K562 (cell line): ENCODE measurements around the gene C2CD5. TPM values are rescaled to one million over a fixed set of nuclear protein-coding genes. Genes with fewer than 3 reads are reported as not detected.

Source experiments
- ADNP ChIP-seq: fragments of 200-800 bp; sonication (Bioruptor generic); IDR thresholded peaks from 2 replicates; pipeline ENCODE4 v1.6.1; 2016; ENCODE audit warnings: missing genetic modification characterization, missing compliant biosample characterization
- ARID1B ChIP-seq: fragments of 450-650 bp; IDR thresholded peaks from 2 replicates; pipeline ENCODE4 v1.6.1; 2016; ENCODE audit warnings: antibody characterized with exemption, mild to moderate bottlenecking, inconsistent platforms
- EGR1 ChIP-seq: fragments of 450-650 bp; conservative IDR thresholded peaks from 2 replicates; pipeline ENCODE4 v1.6.1; 2017; ENCODE audit warnings: mild to moderate bottlenecking
- HDGF ChIP-seq: fragments of 450-650 bp; IDR thresholded peaks from 2 replicates; pipeline ENCODE4 v1.6.1; 2016
- KDM1A ChIP-seq, 2 experiments: fragments of 450-650 bp; IDR thresholded peaks; 2 replicates each; pipeline ENCODE4 v1.6.1; 2016; ENCODE audit warnings: mild to moderate bottlenecking in 2 of 2
- LEF1 ChIP-seq: fragments of 450-650 bp; IDR thresholded peaks from 2 replicates; pipeline ENCODE4 v1.6.1; 2016; ENCODE audit warnings: mild to moderate bottlenecking
- MAX ChIP-seq: sonication (generic); formaldehyde crosslinking; IDR thresholded peaks from 2 replicates; pipeline ENCODE4 v1.9.0; 2022; ENCODE audit warnings: mild to moderate bottlenecking, missing genetic modification reagents
- PBX2 ChIP-seq, 2 experiments: IDR thresholded peaks in 1 of 2; conservative IDR thresholded peaks in 1 of 2; 2 replicates each; pipeline ENCODE4 v1.6.1; 2016; ENCODE audit warnings: low read depth in 2 of 2, mild to moderate bottlenecking in 1 of 2, missing compliant biosample characterization in 1 of 2, missing genetic modification characterization in 1 of 2, moderate library complexity in 1 of 2
- PYGO2 ChIP-seq: fragments of 450-650 bp; IDR thresholded peaks from 2 replicates; pipeline ENCODE4 v1.6.1; 2016; ENCODE audit warnings: mild to moderate bottlenecking, missing genetic modification characterization, moderate library complexity, missing compliant biosample characterization
- TCF7 ChIP-seq: sonication (generic); IDR thresholded peaks from 2 replicates; pipeline ENCODE4 v1.6.1; 2016; ENCODE audit warnings: antibody characterized with exemption, borderline replicate concordance
- ZKSCAN3 ChIP-seq: fragments of 250-450 bp; sonication (Bioruptor Pico); IDR thresholded peaks from 2 replicates; pipeline ENCODE4 v1.4.0; 2020
- ZNF609 ChIP-seq: sonication (generic); formaldehyde crosslinking; IDR thresholded peaks from 2 replicates; pipeline ENCODE4 v1.8.1; 2023; ENCODE audit warnings: missing genetic modification reagents, mild to moderate bottlenecking, borderline replicate concordance
- ZNF766 ChIP-seq: fragments of 200-800 bp; sonication (Bioruptor generic); conservative IDR thresholded peaks from 2 replicates; pipeline ENCODE4 v1.6.1; 2016; ENCODE audit warnings: missing genetic modification characterization, missing compliant biosample characterization
- polyA plus RNA-seq, 8 experiments: library from polyadenylated mRNA; depleted of rRNA in 4 of 8; stranded (reverse) in 5 of 8; unstranded in 3 of 8; fragments of >200 nt; fragmentation: Nextera tagmentation in 2 of 8; fragmentation: Illumina TruSeq in 1 of 8; extraction: Ambion mirVana in 2 of 8; extraction: Trizol in 1 of 8; gene quantifications; 2 replicates each; pipeline versions ENCODE4 v1.2.1 to v1.2.3, GENCODE V29; 2011 to 2014; ENCODE audit warnings: inconsistent platforms in 1 of 8, missing spikeins in 1 of 8
- total RNA-seq, 7 experiments: library from RNA; depleted of rRNA in 6 of 7; stranded (reverse); fragments of >200 nt in 6 of 7; fragmentation: Illumina TruSeq in 2 of 7; extraction: Trizol in 2 of 7; gene quantifications; 2 replicates each; pipeline versions ENCODE4 v1.2.1 to v1.2.3, GENCODE V29; 2011 to 2021; ENCODE audit warnings: low replicate concordance in 1 of 7

The C2CD5 gene
- total and polyA plus RNA-seq, 9 of the 15 experiments (the other 6 are each of a cell fraction or from before 2014, with no cell fraction given) = 5.1 to 24.1 (median 14.3) TPM

- TF ChIP-seq ZNF766 (CRISPR knock-in tag) = no peak
- TF ChIP-seq PBX2 (CRISPR knock-in tag; IDR thresholded peaks at IDR 0.05; ENCODE audit: low read depth) = peak; percentile 61
- peak; percentile 62 for TF ChIP-seq PBX2 (tag; conservative IDR thresholded peaks at IDR 0.05; ENCODE audit: low read depth)
- peak; percentile 15; the same call in 1 of the 2 replicates for TF ChIP-seq EGR1
- no peak for TF ChIP-seq HDGF
- TF ChIP-seq ARID1B = 0 out of 2 replicates have a peak, but pooled peaks have one; percentile 24
- TF ChIP-seq PYGO2 (tag) = no peak
- no peak for TF ChIP-seq ZKSCAN3 (CRISPR knock-in tag)
- TF ChIP-seq ZNF609 (CRISPR knock-in tag) = no peak
- peak; percentile 63 for TF ChIP-seq MAX (CRISPR knock-in tag)
- TF ChIP-seq KDM1A (IDR thresholded peaks at IDR 0.05) = no peak
- TF ChIP-seq ADNP (tag) = no peak
- TF ChIP-seq TCF7 = no peak
- TF ChIP-seq LEF1 = no peak
These were observed 900 bp downstream of the C2CD5 start (continued) for GRCh38 chr12:22543246-22544037.
